DMS79 treated with DMSO at 0.1 percent for 48 hours (cell line): ENCODE results near the gene RNASEL.
A peak's percentile ranks its signal among the peaks of the same experiment; 100 is the strongest.

Source experiments
- DNase-seq: peaks from one replicate; lab custom pipeline; 2025; lab: John Stamatoyannopoulos, UW

Gene RNASEL

GRCh38 chr1:182620924-182621585, 32.0 kb upstream of the RNASEL start:
- DNase-seq, result no peak

DNA sequence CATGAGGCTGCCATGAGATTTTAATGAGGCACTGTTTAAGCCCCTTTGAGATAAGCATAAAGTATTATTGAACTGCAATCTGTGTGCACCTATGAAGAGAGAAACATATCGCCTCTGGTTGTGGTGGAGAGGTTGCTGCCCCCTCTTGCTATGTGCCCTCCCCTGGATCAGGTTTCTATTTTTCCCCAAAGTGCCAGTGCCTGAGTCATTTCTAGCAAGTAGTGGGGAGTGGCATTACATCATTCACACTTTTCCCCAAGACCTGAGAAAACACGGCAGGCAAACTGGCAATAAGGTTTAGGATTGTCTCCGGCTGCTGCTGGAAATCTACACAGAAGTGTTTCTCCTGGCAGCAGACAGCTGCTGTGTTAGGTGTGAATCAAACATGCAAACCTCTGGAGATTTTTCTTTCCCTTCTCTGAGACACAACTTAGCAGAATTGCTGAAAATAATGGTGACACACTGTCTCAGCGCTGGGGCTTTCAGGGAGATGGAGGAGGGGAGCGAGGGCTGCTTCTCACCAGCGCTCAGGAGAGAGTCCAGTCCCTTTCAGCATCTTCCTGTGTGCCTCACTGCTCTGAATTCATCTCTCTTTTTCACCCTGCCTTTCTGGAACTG, 28.8 kb upstream of the RNASEL start:
- DNase-seq, result peak; percentile 23

- no peak for DNase-seq
These were observed 28.0 kb upstream of the RNASEL start for GRCh38 chr1:182617014-182617429.

DNA sequence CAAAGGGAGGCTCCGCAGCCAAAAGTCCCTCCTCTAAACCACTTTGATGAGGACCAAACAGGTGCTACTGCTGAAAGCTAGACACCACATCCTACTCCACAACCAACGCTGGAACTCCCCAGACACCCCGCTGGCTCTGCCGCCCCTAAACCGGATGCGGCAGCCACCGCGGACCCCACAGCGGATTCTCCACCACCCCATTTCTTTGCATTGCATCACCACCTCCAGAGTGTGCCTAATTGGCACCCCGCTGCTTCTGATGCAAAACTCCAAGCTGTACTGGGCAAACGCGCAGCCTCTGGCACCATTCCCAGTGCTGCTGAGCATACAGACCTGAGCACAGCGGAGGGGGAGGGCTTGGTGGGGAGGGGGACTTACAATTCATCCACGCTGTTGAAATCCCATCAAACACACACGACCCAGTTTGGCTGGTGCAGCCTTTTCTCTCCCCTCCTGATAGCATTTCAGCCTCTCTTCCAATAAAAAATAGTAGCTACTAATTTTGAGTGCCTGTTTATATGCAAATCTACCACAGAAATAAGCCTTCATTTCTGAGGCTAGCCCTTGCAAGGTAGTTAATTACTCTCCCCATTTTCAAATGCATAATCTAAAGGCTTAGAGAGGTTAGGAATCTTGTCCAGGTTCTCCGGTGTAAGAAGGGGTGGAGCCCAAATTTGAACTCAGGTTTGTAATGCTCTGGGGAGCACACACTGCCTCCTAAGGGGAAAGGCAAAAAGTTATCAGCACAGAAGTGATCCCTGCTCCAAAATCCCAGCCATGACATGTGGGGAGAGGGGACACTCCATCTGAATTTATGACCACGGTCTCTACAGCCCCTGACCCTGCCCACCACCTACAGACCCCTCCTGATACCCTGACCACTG, 27.3 kb upstream of the RNASEL start:
- peak; percentile 98 for DNase-seq

DNA sequence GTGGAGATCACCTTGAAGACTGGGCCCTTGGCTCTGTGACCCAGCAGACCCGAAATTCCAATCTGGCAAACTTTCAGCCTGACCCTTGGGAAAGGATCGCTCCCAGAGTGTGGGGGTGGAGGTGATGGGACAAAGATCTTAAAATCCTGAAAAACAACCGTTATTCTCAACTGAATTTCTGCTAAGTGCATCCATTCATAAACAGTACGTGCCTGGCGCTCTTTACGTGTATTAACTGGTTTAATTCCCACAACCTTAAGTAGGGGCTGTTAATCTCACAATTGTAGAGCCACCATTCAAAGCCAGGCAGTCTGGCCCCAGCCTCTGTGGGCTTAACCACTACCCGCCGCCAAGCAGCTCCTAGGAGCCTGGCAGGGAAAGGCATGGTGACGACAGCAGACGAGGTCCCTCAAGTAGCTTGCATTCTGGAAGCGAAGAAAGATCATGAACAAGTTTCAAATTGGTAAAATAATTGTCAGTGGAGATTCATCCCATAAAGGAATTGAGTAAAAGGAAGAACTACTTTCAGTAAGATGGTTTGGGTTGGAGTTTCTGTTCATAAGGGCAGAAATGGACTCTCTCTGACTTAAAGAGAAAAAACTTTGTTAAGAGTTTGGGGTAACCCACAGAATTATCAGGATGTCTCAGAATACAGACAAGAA, 26.5 kb upstream of the RNASEL start:
- DNase-seq, result peak; percentile 93

- DNase-seq, result peak; percentile 63
These were observed 25.9 kb upstream of the RNASEL start for GRCh38 chr1:182614796-182615454.

- peak; percentile 31 for DNase-seq
These were observed 22.7 kb upstream of the RNASEL start for GRCh38 chr1:182611787-182612186.

DNA sequence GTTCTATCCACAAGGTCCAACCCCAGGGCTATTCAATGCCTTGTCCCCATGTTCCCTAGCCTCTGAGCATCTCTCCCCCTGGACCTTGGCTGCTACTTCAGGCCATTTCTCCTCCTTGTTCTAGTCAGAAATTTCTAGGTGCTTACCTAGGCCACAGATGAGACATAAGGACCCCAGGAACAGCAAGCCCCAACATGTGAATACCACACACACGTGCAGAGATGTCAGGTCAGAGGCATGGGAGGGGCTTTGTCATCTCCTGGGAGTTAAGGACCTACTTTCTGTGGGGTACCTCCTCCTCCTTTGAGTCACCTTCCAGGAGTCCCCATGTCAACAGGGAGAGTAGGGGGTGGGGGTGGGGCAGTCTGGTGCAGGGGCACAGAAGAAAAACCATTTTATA, 22.3 kb upstream of the RNASEL start:
- DNase-seq, result peak; percentile 31

GRCh38 chr1:182610606-182611194, 21.6 kb upstream of the RNASEL start:
- DNase-seq, result no peak

GRCh38 chr1:182608845-182609610, 20.0 kb upstream of the RNASEL start:
- no peak for DNase-seq

DNA sequence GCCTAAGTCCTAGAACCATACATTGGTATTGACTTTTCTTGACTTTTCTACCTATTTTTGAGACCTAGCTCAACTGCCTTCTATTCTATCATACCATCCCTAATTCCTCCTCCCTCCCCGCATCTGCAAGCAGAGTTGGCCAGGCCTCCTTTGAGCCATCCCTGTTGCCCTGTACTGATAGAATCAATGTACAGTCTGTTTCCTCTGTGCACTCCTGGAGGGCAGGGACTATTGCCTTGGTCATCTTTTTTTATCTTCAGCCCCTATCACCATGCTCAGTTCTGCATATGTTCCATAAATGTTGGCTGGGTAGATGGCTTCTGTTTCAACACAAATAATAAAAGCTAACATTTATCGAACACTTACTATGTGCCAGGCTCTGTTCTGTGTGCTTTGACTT, 19.2 kb upstream of the RNASEL start:
- DNase-seq, result no peak

- DNase-seq, result peak; percentile 25
These were observed 18.5 kb upstream of the RNASEL start for GRCh38 chr1:182607566-182607965.

DNA sequence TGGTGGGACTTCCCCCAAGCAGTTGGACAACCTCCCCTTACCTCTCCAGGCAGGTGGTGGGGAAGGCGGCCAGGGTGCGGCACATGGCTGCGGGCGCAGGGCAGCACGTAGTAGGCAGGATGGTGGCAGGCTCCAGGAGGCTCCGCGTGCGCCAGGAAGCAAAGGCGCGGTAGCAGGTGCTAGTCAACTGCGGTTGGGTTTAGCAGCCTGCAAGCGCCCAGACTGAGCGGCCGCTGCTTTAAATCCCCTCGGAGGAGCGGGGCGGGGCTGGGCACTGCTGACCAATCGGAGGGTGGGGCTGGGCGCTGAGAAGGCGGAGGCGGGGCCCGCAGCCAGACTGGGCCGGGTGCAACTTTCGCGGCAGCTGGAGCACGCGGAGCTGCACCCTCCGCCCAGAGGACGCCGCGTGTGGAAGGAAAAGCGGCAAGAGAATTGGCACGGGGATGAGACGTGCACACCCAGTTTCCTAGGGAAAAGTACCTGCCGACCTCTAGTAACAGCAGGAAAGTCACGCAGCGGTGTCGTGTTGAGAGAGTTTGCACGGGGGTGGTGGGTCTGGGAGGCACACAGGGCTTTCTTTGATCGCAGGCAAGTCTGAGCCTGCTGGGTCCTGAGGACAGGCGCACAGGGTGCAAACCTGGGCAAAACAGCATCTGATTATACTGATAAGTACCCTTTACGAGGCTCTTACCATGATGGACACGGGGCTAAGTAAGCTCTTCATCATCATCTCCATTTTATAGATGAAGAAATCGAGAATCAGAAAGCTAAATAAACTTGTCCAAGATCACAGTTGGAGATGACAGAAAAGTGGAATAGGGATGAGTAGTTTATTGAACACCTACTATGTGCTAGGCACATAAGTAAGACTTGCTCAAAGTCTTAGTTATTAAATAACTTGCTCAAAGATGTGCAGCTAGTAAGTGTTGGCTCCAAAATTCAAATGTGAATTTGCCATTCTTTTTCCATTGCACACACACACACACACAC, 15.4 kb upstream of the RNASEL start, which contains the start of gene RGS16:
Gene RGS16 (minus strand): TSS at position 215 of the 990 bp plus-strand sequence. CDS start 130 bp downstream, at position 85.
- peak; percentile 91 for DNase-seq

GRCh38 chr1:182603646-182604174, 14.7 kb upstream of the RNASEL start:
- DNase-seq, result peak; percentile 45

DNA sequence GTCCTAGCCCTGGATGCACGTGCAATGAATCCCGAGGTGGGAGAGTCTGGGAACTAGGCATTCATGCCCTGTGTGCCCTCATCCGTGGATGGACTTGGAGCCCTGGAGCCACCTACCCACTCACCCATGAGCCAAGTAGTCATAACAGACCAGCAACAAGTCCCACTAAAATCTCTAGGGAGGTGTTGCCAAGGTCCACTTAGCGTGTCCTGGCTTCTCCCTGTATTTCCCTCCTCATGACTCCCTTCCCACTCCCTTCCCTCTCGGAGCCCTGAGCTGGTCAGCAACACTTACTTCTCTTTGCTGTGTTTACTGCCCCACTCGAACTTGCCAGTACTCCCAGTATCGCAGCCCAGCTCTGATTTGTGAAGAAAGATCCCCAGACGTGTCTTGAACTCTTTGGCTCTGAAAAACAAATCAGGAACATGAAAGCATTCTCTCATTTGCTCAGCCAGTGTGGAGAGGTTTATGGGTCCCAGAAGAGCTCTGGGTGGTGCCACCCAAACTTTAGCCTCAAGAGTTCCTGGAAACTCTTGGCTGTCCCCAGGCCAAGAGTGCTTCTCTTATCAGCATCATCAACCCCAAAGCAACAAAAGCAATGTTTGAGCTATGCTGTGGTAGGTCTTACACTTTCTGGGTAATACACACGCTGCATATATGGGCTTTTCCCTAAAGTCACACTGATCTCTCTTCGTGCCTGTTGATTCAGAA, 14.0 kb upstream of the RNASEL start:
- no peak for DNase-seq

- no peak for DNase-seq
These were observed 12.9 kb upstream of the RNASEL start for GRCh38 chr1:182601913-182602312.

- DNase-seq, result peak; percentile 86
These were observed 12.3 kb upstream of the RNASEL start for GRCh38 chr1:182601416-182601786.

GRCh38 chr1:182600745-182601415, 11.8 kb upstream of the RNASEL start:
- DNase-seq, result no peak
